AG09319 (cell line): ENCODE measurements around the gene LIMS1.

Experiments
- DNase-seq: peaks from one replicate; pipeline ENCODE4 v3.0.0-alpha.2; 2010; ENCODE audit warnings: low read depth; ENCODE audit errors: extremely low read depth
- CTCF ChIP-seq: IDR thresholded peaks from 2 replicates; pipeline ENCODE4 v1.5.1; 2011; ENCODE audit warnings: low read depth, mild to moderate bottlenecking, inconsistent platforms, low read length, moderate library complexity

Gene LIMS1

GRCh38 chr2:108627911-108628567 lies 93.8 kb downstream of the LIMS1 start:
- TF ChIP-seq CTCF: no peak
- no peak for DNase-seq

GRCh38 chr2:108628936-108629335 lies 94.7 kb downstream of the LIMS1 start:
- no peak for TF ChIP-seq CTCF
- no peak for DNase-seq

DNA sequence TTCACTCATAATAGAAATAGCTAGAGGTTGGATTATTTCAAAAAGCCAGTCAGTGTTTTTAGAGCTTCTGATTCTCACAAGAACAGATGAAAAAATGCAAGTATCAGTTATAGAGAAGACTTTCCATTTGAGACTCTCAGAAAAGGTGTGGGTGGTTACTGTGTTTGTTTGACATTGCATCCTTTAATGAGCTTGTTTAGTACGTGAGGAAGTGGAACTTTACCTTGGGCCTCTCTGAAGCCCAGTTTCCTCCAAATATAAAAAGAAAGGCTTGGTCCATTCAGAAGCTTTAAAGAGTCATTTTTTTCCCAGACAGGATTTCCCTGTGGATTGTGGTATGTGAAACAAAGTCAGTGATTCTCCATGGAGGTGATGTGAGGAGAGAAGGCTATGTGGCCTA lies 95.1 kb downstream of the LIMS1 start:
- DNase-seq: no peak
- no peak for TF ChIP-seq CTCF

DNA sequence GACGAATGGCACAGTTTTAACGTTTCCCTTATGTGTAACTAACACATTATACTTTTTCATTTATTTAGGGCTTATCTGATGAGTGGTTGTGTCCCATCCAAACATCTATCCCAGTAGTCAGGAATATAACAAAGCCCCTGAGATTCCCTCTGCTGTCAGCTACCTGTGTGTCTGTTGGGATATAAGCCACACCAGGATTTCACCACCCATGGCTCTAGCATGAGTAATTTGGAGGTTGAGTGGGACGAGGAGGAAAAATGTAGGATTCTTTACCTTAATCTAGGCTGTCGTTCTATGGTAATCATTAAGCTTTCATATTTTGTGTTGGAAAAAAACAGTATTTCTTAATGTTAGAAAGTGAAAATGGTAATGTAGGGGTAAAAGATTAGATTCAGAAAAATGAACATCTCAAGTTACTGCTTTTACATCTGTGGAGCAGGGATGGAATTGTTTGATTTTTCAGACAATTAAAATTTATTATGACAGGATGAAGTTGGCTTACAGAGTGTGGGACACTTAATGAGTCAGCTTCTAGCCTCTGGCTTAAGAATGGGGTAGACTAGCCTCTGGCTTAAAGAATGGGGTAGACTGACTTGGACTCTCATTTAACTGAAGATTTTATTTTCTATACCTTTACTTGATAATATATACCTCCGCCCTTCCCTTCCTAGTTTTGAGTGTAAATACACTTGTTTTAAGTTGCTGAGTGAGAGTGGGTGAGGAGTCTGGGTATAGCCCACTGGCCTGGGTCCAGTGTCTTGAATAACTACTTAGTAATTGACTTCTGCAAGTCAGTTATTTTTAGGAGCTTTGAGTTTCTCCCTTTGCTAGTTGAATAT lies 96.5 kb downstream of the LIMS1 start:
- TF ChIP-seq CTCF: no peak
- DNase-seq: no peak

DNA sequence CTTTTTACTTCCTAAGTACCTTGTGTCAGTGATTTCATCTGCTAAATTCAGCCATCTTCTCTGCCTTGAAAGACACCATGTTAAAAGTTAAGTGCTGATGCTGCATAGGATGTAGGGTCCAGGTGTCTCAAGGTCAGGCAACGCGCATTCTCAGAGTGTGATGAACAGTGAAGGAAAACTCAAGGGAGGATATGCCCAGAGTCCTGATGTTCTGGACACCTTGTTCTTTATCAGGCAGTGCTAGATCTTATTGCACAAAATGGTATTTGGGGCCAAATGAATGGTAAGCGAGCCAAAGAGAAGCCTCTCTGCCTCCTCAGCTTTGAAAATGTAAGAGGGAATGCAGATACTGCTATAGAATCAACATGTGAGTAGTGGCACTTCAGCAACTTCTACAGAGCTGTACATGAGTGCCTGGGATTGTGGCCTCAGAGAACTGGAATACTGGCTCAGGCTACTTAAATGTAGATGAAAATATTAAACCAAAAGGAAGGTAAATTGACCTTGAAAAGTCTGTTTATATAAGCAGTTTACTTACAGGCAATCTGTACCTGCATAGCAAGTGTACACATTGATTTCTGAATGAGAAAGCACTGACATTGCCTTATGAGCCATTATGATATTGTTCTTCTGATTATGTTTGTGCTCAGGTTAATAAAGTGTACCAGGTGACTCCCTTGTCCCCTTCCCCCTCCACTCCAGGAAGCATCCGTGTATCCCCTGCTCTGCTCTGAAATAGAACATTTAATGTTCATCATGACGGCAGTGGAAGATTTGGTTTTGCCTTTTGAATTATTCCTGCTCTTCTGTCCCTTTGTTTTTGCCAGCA lies 98.3 kb downstream of the LIMS1 start:
- no peak for TF ChIP-seq CTCF
- DNase-seq: no peak

DNA sequence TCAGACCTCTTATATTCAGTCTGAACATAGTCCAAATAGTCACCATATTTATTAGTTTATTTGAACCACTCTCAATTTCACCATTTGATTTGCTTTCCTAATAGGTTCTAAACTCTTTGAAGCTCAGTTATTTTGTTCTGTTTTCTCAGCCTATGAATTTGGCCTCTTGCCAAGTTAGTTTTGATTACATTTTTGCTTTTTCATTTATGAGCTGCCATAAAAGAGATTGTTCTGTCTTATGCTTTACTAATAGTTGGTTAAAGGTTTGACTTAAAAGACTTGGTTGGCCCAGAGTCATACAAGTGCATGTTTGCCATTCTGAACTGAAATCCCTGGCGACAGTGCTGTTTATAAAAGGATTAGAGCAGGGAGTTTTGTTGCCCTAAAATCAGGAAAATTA lies 99.1 kb downstream of the LIMS1 start:
- DNase-seq: no peak
- no peak for TF ChIP-seq CTCF
